ENCODE results near the gene AAMP.

Gene AAMP

DNA sequence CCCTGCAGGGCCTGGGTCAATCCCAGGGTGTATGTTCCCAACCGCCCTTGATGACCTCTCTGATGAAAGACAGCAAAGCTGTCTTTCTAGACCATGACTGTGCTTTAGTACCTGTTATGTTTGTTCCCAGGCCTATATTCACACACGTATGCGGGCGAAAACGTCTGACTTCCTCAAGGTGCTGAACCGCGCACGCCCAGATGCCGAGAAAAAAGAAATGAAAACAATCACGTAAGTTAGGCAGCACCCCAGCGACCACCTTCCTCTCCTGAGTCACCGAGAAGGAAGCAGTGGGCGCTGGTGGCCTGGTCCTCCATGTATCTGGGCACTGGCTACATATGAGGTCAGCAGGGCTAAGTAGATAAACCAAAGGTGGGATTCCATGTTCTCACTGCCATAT, 20.2 kb downstream of the AAMP start:
- no peaks in the 10 kb centered on the region for H3K4me1 ChIP-seq
- TF ChIP-seq CTCF (IDR thresholded peaks at IDR 0.05): no peak
- peaks cover 99 to 100% (median 100%) of the 10 kb centered on the region in 3 donors for H3K36me3 ChIP-seq
- DNase-seq: no peak
- intact Hi-C loops (cut with DNase I; ENCODE audit: low total_unique reads): loop anchor here (10.0 kb wide), 1 partner anchor 625 kb away; no protein-coding TSS in a partner anchor
- no peaks in the 10 kb centered on the region for H3K27me3 ChIP-seq
- no peak overlapping the region for H3K4me3 ChIP-seq
- no peaks in the 10 kb centered on the region for H3K9me3 ChIP-seq
- no peak overlapping the region for H3K27ac ChIP-seq

GRCh38 chr2:218245214-218245613, 24.7 kb downstream of the AAMP start:
- intact Hi-C loops (cut with DNase I; ENCODE audit: low total_unique reads): no loop called here

DNA sequence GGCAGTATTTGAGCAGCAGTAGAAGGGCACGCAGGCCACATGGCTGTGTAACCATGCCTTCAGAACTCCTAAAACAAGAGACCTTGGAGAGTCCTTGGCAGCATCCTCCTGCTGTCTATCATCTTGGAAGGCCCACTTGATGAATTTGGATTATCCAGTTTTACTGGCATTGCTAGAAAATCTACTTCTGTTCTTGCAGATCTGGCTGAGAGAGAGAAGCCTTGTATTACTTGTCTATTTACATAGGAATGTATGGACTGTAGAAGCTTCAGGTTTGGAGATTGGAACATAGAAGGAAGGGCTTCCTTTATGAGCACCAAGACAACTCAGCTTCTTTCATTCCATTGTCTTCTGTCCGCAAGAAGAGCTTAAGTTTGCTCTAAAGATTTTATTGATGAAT, 25.3 kb downstream of the AAMP start:
- no peak for TF ChIP-seq CTCF (IDR thresholded peaks at IDR 0.05)
- H3K27me3 ChIP-seq: no peaks in the 10 kb centered on the region
- DNase-seq: no peak
- peaks cover 0 to 16% (median 5%) of the 10 kb centered on the region in 4 donors for H3K4me1 ChIP-seq
- H3K9me3 ChIP-seq: no peaks in the 10 kb centered on the region
- peaks cover 83 to 87% (median 86%) of the 10 kb centered on the region in 3 donors for H3K36me3 ChIP-seq
- no peak overlapping the region for H3K27ac ChIP-seq
- no peak overlapping the region for H3K4me3 ChIP-seq
- intact Hi-C loops (cut with DNase I; ENCODE audit: low total_unique reads): no loop called here

More at GRCh38 chr2:218245214-218245613, 24.7 kb downstream of the AAMP start:
- no peak overlapping the region for H3K4me3 ChIP-seq
- peaks cover 0 to 16% (median 5%) of the 10 kb centered on the region in 4 donors for H3K4me1 ChIP-seq
- TF ChIP-seq CTCF (IDR thresholded peaks at IDR 0.05): no peak
- DNase-seq: no peak
- no peaks in the 10 kb centered on the region for H3K9me3 ChIP-seq
- peaks cover 83 to 87% (median 86%) of the 10 kb centered on the region in 3 donors for H3K36me3 ChIP-seq
- no peak overlapping the region for H3K27ac ChIP-seq
- H3K27me3 ChIP-seq: no peaks in the 10 kb centered on the region

- H3K27me3 ChIP-seq: no peaks in the 10 kb centered on the region
- intact Hi-C loops (cut with DNase I; ENCODE audit: low total_unique reads): no loop called here
- no peak overlapping the region for H3K27ac ChIP-seq
- H3K36me3 ChIP-seq: peaks cover 83 to 87% (median 86%) of the 10 kb centered on the region in 3 donors
- TF ChIP-seq CTCF (IDR thresholded peaks at IDR 0.05): no peak
- no peak overlapping the region for H3K4me3 ChIP-seq
- no peak for DNase-seq
- peaks cover 0 to 16% (median 5%) of the 10 kb centered on the region in 4 donors for H3K4me1 ChIP-seq
- no peaks in the 10 kb centered on the region for H3K9me3 ChIP-seq
Measured at GRCh38 chr2:218244204-218244603, 25.7 kb downstream of the AAMP start.

DNA sequence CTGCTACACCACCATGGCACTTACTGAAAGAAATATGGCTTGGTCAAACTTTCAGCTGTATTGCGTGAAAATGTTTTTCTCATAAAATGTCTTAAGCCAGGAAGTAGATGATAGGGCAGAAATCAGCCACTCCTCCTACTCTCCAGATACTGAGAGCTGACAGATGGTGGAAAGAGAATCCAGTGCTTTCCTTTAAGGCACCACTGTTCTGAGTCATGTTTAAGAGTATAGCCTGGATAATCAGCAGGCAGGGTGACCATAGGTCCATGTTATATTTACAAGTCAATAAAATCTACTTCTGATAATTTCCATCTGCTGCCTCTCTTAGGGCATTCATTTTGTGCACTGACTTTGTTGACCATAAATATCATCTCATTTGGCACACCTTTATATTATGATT, 31.1 kb downstream of the AAMP start:
- TF ChIP-seq CTCF (IDR thresholded peaks at IDR 0.05): no peak
- Histone ChIP-seq H3K4me3 (no peak overlapping the region), H3K27me3 (no peaks in the 10 kb centered on the region), H3K4me1 (peaks cover 0 to 16% (median 5%) of the 10 kb centered on the region in 4 donors), H3K27ac (no peak overlapping the region), H3K36me3 (peaks cover 81 to 87% (median 87%) of the 10 kb centered on the region in 3 donors), H3K9me3 (no peaks in the 10 kb centered on the region)
- no peak for DNase-seq
- intact Hi-C loops (cut with DNase I; ENCODE audit: low total_unique reads): no loop called here

DNA sequence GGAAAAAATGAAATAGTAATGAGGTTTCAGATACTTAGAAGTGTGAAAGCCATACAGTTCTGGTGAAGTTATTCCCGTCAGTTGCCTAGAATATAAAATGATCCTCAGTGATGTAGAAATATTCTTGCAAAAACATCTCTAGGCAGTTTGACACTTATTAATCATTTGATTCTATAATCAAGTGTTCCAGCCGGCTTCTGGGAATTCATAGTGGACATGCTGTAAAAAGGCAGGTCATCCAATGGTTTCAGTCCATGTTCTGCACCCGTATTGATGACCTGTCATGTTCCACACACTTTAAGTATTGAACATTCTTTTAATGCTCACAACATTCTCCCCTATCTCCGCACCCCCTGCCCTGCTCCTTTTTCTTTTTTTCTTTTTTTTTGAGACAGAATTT, 33.1 kb downstream of the AAMP start:
- no peak overlapping the region for H3K4me3 ChIP-seq
- H3K4me1 ChIP-seq: peaks cover 0 to 10% (median 4%) of the 10 kb centered on the region in 4 donors
- H3K27me3 ChIP-seq: no peaks in the 10 kb centered on the region
- H3K9me3 ChIP-seq: no peaks in the 10 kb centered on the region
- H3K36me3 ChIP-seq: peaks cover 89 to 92% (median 91%) of the 10 kb centered on the region in 3 donors
- no peak for DNase-seq
- H3K27ac ChIP-seq: no peak overlapping the region
- intact Hi-C loops (cut with DNase I; ENCODE audit: low total_unique reads): no loop called here
- TF ChIP-seq CTCF (IDR thresholded peaks at IDR 0.05): no peak

Data from tibial artery (tissue), 4 donors.